HepG2 (cell line): ENCODE measurements around the gene MFAP3L. TPM values are rescaled to one million over a fixed set of nuclear protein-coding genes. Genes with fewer than 3 reads are reported as not detected.

Experiments used
- ARID2 ChIP-seq: sonication (generic); formaldehyde crosslinking; IDR thresholded peaks from 2 replicates; pipeline ENCODE4 v1.8.1; 2022; ENCODE audit warnings: mild to moderate bottlenecking, missing genetic modification reagents, borderline replicate concordance
- ATF7-NPFF ChIP-seq: sonication (generic); formaldehyde crosslinking; IDR thresholded peaks from 2 replicates; pipeline ENCODE4 v1.8.1; 2023; ENCODE audit warnings: mild to moderate bottlenecking, low read depth, missing genetic modification reagents, moderate library complexity
- FOXA1 ChIP-seq, 2 experiments: fragments of 450-650 bp in 1 of 2; sonication (generic) in 1 of 2; formaldehyde crosslinking in 1 of 2; IDR thresholded peaks; 2 replicates each; pipeline versions ENCODE4 v1.4.0 to v1.6.1; 2016 to 2020; ENCODE audit warnings: missing genetic modification reagents in 1 of 2
- GMEB1 ChIP-seq: sonication (generic); formaldehyde crosslinking; IDR thresholded peaks from 2 replicates; pipeline ENCODE4 v1.5.1; 2020; ENCODE audit warnings: missing genetic modification reagents, mild to moderate bottlenecking, borderline replicate concordance
- GPBP1L1 ChIP-seq: sonication (generic); formaldehyde crosslinking; IDR thresholded peaks from 2 replicates; pipeline ENCODE4 v1.5.0; 2020; ENCODE audit warnings: mild to moderate bottlenecking, missing genetic modification reagents
- PRDM15 ChIP-seq: sonication (generic); formaldehyde crosslinking; IDR thresholded peaks from 2 replicates; pipeline ENCODE4 v1.4.0; 2020; ENCODE audit warnings: missing genetic modification reagents
- RBFOX2 ChIP-seq: fragments of 200-400 bp; formaldehyde crosslinking; IDR thresholded peaks from 2 replicates; pipeline ENCODE4 v1.6.1; 2017; ENCODE audit warnings: low read depth, mild to moderate bottlenecking, low read length
- TEF ChIP-seq: sonication (generic); formaldehyde crosslinking; IDR thresholded peaks from 2 replicates; pipeline ENCODE4 v1.5.0; 2020; ENCODE audit warnings: missing genetic modification reagents
- U2AF1 ChIP-seq: fragments of 200-400 bp; formaldehyde crosslinking; optimal IDR thresholded peaks from 2 replicates; pipeline ENCODE3; 2017; ENCODE audit warnings: mild to moderate bottlenecking, low read depth, low read length
- ZNF20 ChIP-seq: sonication (generic); formaldehyde crosslinking; IDR thresholded peaks from 2 replicates; pipeline ENCODE4 v1.4.0; 2020; ENCODE audit warnings: mild to moderate bottlenecking, moderate library complexity, missing genetic modification reagents
- ZNF460 ChIP-seq: sonication (generic); formaldehyde crosslinking; IDR thresholded peaks from 2 replicates; pipeline ENCODE4 v1.5.1; 2020; ENCODE audit warnings: missing genetic modification reagents, mild to moderate bottlenecking, borderline replicate concordance
- ZNF562 ChIP-seq: sonication (generic); formaldehyde crosslinking; IDR thresholded peaks from 2 replicates; pipeline ENCODE4 v1.8.0; 2022; ENCODE audit warnings: missing genetic modification reagents, borderline replicate concordance
- ZNF580 ChIP-seq: IDR thresholded peaks from 2 replicates; pipeline ENCODE4 v1.6.1; 2016; ENCODE audit warnings: low read depth, borderline replicate concordance
- ZNF766 ChIP-seq: sonication (generic); formaldehyde crosslinking; IDR thresholded peaks from 2 replicates; pipeline ENCODE4 v1.5.0; 2020; ENCODE audit warnings: missing genetic modification reagents, borderline replicate concordance
- polyA plus RNA-seq, 8 experiments: library from polyadenylated mRNA; depleted of rRNA in 3 of 8; stranded (reverse) in 7 of 8; unstranded in 1 of 8; fragments of >200 nt; fragmentation: Illumina TruSeq in 4 of 8; extraction: Trizol in 4 of 8; gene quantifications; 2 replicates each; pipeline versions ENCODE4 v1.2.1 to v1.2.3, GENCODE V29; 2011 to 2016; ENCODE audit warnings: low read depth in 4 of 8, missing spikeins in 1 of 8, mixed read lengths in 1 of 8; ENCODE audit not compliant: insufficient read depth in 1 of 8
- total RNA-seq, 5 experiments: library from RNA; depleted of rRNA; stranded (reverse); fragments of >200 nt; fragmentation: Illumina TruSeq; extraction: Trizol; gene quantifications; 2 replicates each; pipeline ENCODE4 v1.2.3, GENCODE V29; 2016; ENCODE audit warnings: low read depth in 1 of 5
- TF ChIP-seq, protein P1 (sequence below): sonication (generic); formaldehyde crosslinking; IDR thresholded peaks from 2 replicates; pipeline ENCODE4 v1.5.1; 2020; ENCODE audit warnings: mild to moderate bottlenecking, missing genetic modification reagents, borderline replicate concordance
- TF ChIP-seq, protein P2 (sequence below): sonication (generic); formaldehyde crosslinking; IDR thresholded peaks from 2 replicates; pipeline ENCODE4 v1.8.0; 2022; ENCODE audit warnings: mild to moderate bottlenecking, missing genetic modification reagents, moderate library complexity

The MFAP3L gene
- total and polyA plus RNA-seq, 2 of the 13 experiments (the other 11 are each of a cell fraction or from before 2014, with no cell fraction given) = 1.5 to 3.6 TPM

GRCh38 chr4:170027181-170027829, 1.1 kb upstream of the MFAP3L start (continued):
- TF ChIP-seq GPBP1L1 (no peak), ZNF580 (CRISPR knock-in tag) (no peak; the same call in 1 of the 2 replicates), ZNF562 (CRISPR knock-in tag) (peak; percentile 73; the same call in 1 of the 2 replicates), FOXA1 (IDR thresholded peaks at IDR 0.05) (no peak), FOXA1 (CRISPR knock-in tag; IDR thresholded peaks at IDR 0.05) (no peak), ZNF20 (CRISPR knock-in tag) (no peak), ZNF766 (CRISPR knock-in tag) (peak; percentile 82; the same call in 1 of the 2 replicates), PRDM15 (CRISPR knock-in tag) (peak; percentile 99), ATF7-NPFF (CRISPR knock-in tag) (peak; percentile 93), GMEB1 (no peak; the same call in 1 of the 2 replicates), TEF (CRISPR knock-in tag) (peak; percentile 82), ZNF460 (peak; percentile 15; the same call in 1 of the 2 replicates), ARID2 (CRISPR knock-in tag) (peak; percentile 73; the same call in 1 of the 2 replicates), RBFOX2 (no peak), U2AF1 (no peak)
- TF ChIP-seq, protein P1, sequence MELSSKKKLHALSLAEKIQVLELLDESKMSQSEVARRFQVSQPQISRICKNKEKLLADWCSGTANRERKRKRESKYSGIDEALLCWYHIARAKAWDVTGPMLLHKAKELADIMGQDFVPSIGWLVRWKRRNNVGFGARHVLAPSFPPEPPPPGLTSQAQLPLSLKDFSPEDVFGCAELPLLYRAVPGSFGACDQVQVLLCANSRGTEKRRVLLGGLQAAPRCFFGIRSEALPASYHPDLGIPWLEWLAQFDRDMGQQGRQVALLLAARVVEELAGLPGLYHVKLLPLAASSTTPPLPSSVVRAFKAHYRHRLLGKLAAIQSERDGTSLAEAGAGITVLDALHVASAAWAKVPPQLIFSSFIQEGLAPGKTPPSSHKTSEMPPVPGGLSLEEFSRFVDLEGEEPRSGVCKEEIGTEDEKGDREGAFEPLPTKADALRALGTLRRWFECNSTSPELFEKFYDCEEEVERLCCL = no peak
- TF ChIP-seq, protein P2, sequence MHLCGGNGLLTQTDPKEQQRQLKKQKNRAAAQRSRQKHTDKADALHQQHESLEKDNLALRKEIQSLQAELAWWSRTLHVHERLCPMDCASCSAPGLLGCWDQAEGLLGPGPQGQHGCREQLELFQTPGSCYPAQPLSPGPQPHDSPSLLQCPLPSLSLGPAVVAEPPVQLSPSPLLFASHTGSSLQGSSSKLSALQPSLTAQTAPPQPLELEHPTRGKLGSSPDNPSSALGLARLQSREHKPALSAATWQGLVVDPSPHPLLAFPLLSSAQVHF = peak; percentile 80; the same call in 1 of the 2 replicates
